GM23338 (cell line): ENCODE data around the gene CPNE7. TPM values are rescaled to one million over a fixed set of nuclear protein-coding genes. Genes with fewer than 3 reads are reported as not detected.
"Not testable (repeated sequence)": the region's sequence is repeated elsewhere in the genome, so short reads cannot be mapped to it uniquely, and the experiment has no call there.

ENCODE experiments used
- ATAC-seq: fragments of 200-7000 bp; cut with Tn5 transposase; 3 replicates; pipeline ENCODE4 v1.9.1; 2020
- DNase-seq: peaks from one replicate; pipeline ENCODE4 v3.0.0-alpha.2; 2015; ENCODE audit warnings: low spot score
- H2AFZ ChIP-seq: fragments of 200-600 bp; sonication (generic); 2 replicates; pipeline ENCODE4 v1.8.0; 2016; ENCODE audit warnings: antibody characterized with exemption, mild to moderate bottlenecking, moderate library complexity
- H3F3A ChIP-seq: fragments of 200-600 bp; sonication (generic); replicated peaks from 2 replicates; pipeline ENCODE4 v1.8.0; 2017; ENCODE audit warnings: antibody characterized with exemption, mixed run types, low read depth
- H3K27ac ChIP-seq: fragments of 200-600 bp; sonication (generic); 2 replicates; pipeline ENCODE4 v1.6.1; 2016; ENCODE audit warnings: low read depth
- H3K27me3 ChIP-seq: fragments of 200-600 bp; sonication (generic); 2 replicates; pipeline ENCODE4 v1.8.0; 2016; ENCODE audit warnings: mild to moderate bottlenecking, mixed run types, moderate library complexity; ENCODE audit not compliant: insufficient read depth
- H3K36me3 ChIP-seq: fragments of 200-600 bp; sonication (generic); 2 replicates; pipeline ENCODE4 v1.8.0; 2016; ENCODE audit warnings: mild to moderate bottlenecking; ENCODE audit not compliant: insufficient read depth
- H3K4me1 ChIP-seq: fragments of 200-600 bp; sonication (generic); 2 replicates; pipeline ENCODE4 v1.8.0; 2016; ENCODE audit warnings: mild to moderate bottlenecking, moderate library complexity; ENCODE audit not compliant: insufficient read depth
- H3K4me2 ChIP-seq: fragments of 200-600 bp; sonication (generic); 2 replicates; pipeline ENCODE4 v1.7.1; 2017; ENCODE audit warnings: mixed run types
- H3K4me3 ChIP-seq: fragments of 200-600 bp; sonication (generic); 2 replicates; pipeline ENCODE4 v1.6.1; 2016; ENCODE audit warnings: mixed run types
- H3K79me2 ChIP-seq: fragments of 200-600 bp; sonication (generic); replicated peaks from 2 replicates; pipeline ENCODE4 v1.8.0; 2017; ENCODE audit warnings: mild to moderate bottlenecking; ENCODE audit not compliant: insufficient read depth
- H3K9me2 ChIP-seq: fragments of 200-600 bp; sonication (generic); 2 replicates; pipeline ENCODE4 v1.8.0; 2017; ENCODE audit not compliant: insufficient read depth
- H4K20me1 ChIP-seq: fragments of 200-600 bp; sonication (generic); replicated peaks from 2 replicates; pipeline ENCODE4 v1.8.0; 2017; ENCODE audit warnings: mild to moderate bottlenecking; ENCODE audit not compliant: insufficient read depth
- H3K27ac Mint-ChIP-seq: 2 replicates; pipeline ENCODE4 v1.8.0; 2020; ENCODE audit warnings: inconsistent platforms, mild to moderate bottlenecking, moderate library complexity, mixed read lengths
- H3K27me3 Mint-ChIP-seq: 3 replicates; pipeline ENCODE4 v1.8.0; 2022; ENCODE audit warnings: low read depth, mild to moderate bottlenecking, moderate library complexity, mixed read lengths, inconsistent platforms; ENCODE audit not compliant: insufficient read depth, poor library complexity
- H3K36me3 Mint-ChIP-seq: 3 replicates; pipeline ENCODE4 v1.8.0; 2021; ENCODE audit warnings: low read depth, mild to moderate bottlenecking, inconsistent platforms, moderate library complexity, mixed read lengths
- H3K4me1 Mint-ChIP-seq: 3 replicates; pipeline ENCODE4 v1.8.0; 2020; ENCODE audit warnings: mild to moderate bottlenecking, inconsistent platforms, mixed read lengths
- H3K4me3 Mint-ChIP-seq: 3 replicates; pipeline ENCODE4 v1.8.0; 2021; ENCODE audit warnings: moderate library complexity, mild to moderate bottlenecking, inconsistent platforms, mixed read lengths
- H3K9me3 Mint-ChIP-seq: 3 replicates; pipeline ENCODE4 v1.8.0; 2020; ENCODE audit warnings: moderate library complexity, mild to moderate bottlenecking, inconsistent platforms, mixed read lengths
- CREB1 ChIP-seq: fragments of 250-450 bp; sonication (Bioruptor Pico); IDR thresholded peaks from 2 replicates; pipeline ENCODE4 v1.5.0; 2020; ENCODE audit warnings: low read depth, mild to moderate bottlenecking, moderate library complexity
- ETS1 ChIP-seq: IDR thresholded peaks from 2 replicates; pipeline ENCODE4 v1.6.1; 2016; ENCODE audit warnings: antibody characterized with exemption
- EZH2phosphoT487 ChIP-seq: fragments of 200-600 bp; sonication (generic); IDR thresholded peaks from one replicate; pipeline ENCODE4 v1.8.1; 2018; ENCODE audit warnings: antibody characterized with exemption; ENCODE audit not compliant: unreplicated experiment
- NANOG ChIP-seq: IDR thresholded peaks from 2 replicates; pipeline ENCODE4 v1.6.1; 2016; ENCODE audit warnings: antibody characterized with exemption, borderline replicate concordance
- POLR2AphosphoS5 ChIP-seq: IDR thresholded peaks from 2 replicates; pipeline ENCODE4 v1.6.1; 2016; ENCODE audit warnings: antibody characterized with exemption, low read depth
- REST ChIP-seq: IDR thresholded peaks from one replicate; pipeline ENCODE4 v1.6.1; 2018; ENCODE audit warnings: antibody characterized with exemption; ENCODE audit not compliant: unreplicated experiment
- STAT1 ChIP-seq: IDR thresholded peaks from one replicate; pipeline ENCODE4 v1.6.1; 2016; ENCODE audit warnings: antibody characterized with exemption; ENCODE audit not compliant: unreplicated experiment
- ZNF114 ChIP-seq: fragments of 250-450 bp; sonication (Bioruptor Pico); IDR thresholded peaks from 2 replicates; pipeline ENCODE4 v1.5.0; 2020; ENCODE audit warnings: mild to moderate bottlenecking, moderate library complexity
- ZNF331 ChIP-seq: fragments of 250-450 bp; sonication (Bioruptor Pico); IDR thresholded peaks from 2 replicates; pipeline ENCODE4 v1.5.0; 2020; ENCODE audit warnings: low read depth, mild to moderate bottlenecking, moderate library complexity
- polyA plus RNA-seq: library from polyadenylated mRNA; unstranded; fragments of >200 nt; fragmentation: Nextera tagmentation; extraction: Ambion mirVana; gene quantifications from 2 replicates; pipeline ENCODE4 v1.2.1, GENCODE V29; 2016
- total RNA-seq: library from RNA; depleted of rRNA; stranded (reverse); fragments of >200 nt; shearing (Covaris generic); gene quantifications from 2 replicates; pipeline ENCODE4 v1.2.3, GENCODE V29; 2014

The CPNE7 gene
- total and polyA plus RNA-seq, 2 experiments from 2014 or later: 11.2 to 15.7 TPM

- no peak for DNase-seq
- TF ChIP-seq ZNF114 (CRISPR knock-in tag) (no peak), CREB1 (CRISPR knock-in tag) (no peak), NANOG (no peak), STAT1 (no peak), ETS1 (no peak), ZNF331 (no peak)
- H3K36me3 ChIP-seq: no peaks in the 10 kb centered on the region
- Mint-ChIP-seq H3K4me3 (no peak overlapping the region), H3K36me3 (no peaks in the 10 kb centered on the region), H3K9me3 (no peaks in the 10 kb centered on the region), H3K27ac (no peak overlapping the region), H3K27me3 (peaks cover 29% of the 10 kb centered on the region), H3K4me1 (peaks cover 9% of the 10 kb centered on the region)
- H3K79me2 ChIP-seq: no peaks in the 10 kb centered on the region
- H3K4me3 ChIP-seq: no peak overlapping the region
- H4K20me1 ChIP-seq: no peaks in the 10 kb centered on the region
- H2AFZ ChIP-seq: no peak overlapping the region
- no peak overlapping the region for H3K4me2 ChIP-seq
- H3K4me1 ChIP-seq: peaks cover 10% of the 10 kb centered on the region
- no peak for ATAC-seq
- no peak overlapping the region for H3K27ac ChIP-seq
- H3K27me3 ChIP-seq: peaks cover 14% of the 10 kb centered on the region
- H3K9me2 ChIP-seq: no peaks in the 10 kb centered on the region
- H3F3A ChIP-seq: peaks cover 13% of the 10 kb centered on the region; the same call in 1 of the 2 replicates
Observed at GRCh38 chr16:89570342-89570923, 5.1 kb upstream of the CPNE7 start.

- H3K27ac Mint-ChIP-seq, H3K4me1 Mint-ChIP-seq, ATAC-seq, H3K4me3 Mint-ChIP-seq, H3K4me3 ChIP-seq, H3K79me2 ChIP-seq, H3K9me3 Mint-ChIP-seq, H3K4me2 ChIP-seq, H3K9me2 ChIP-seq, H3K36me3 ChIP-seq, H3K27ac ChIP-seq, H3K36me3 Mint-ChIP-seq, H4K20me1 ChIP-seq, H2AFZ ChIP-seq, H3F3A ChIP-seq, DNase-seq: not testable (repeated sequence)
- peaks cover 18% of the 10 kb centered on the region for H3K27me3 ChIP-seq
- H3K27me3 Mint-ChIP-seq: peaks cover 23% of the 10 kb centered on the region
- H3K4me1 ChIP-seq: peaks cover 10% of the 10 kb centered on the region
Observed at GRCh38 chr16:89570983-89571598, 4.5 kb upstream of the CPNE7 start.

- DNase-seq (no peak), ATAC-seq (no peak)
- Mint-ChIP-seq H3K9me3 (no peaks in the 10 kb centered on the region), H3K27ac (no peak overlapping the region), H3K4me1 (peaks cover 3% of the 10 kb centered on the region), H3K4me3 (no peak overlapping the region), H3K36me3 (no peaks in the 10 kb centered on the region), H3K27me3 (peaks cover 21% of the 10 kb centered on the region)
- no peak for TF ChIP-seq POLR2AphosphoS5
- no peak for TF ChIP-seq EZH2phosphoT487
- TF ChIP-seq ZNF114 (CRISPR knock-in tag): no peak
- TF ChIP-seq REST: no peak
- TF ChIP-seq NANOG: no peak
- H3K27me3 ChIP-seq: peaks cover 19% of the 10 kb centered on the region
- H3K4me2 ChIP-seq: no peak overlapping the region
- peaks cover 2% of the 10 kb centered on the region; the same call in 1 of the 2 replicates for H3F3A ChIP-seq
- H3K36me3 ChIP-seq: no peaks in the 10 kb centered on the region
- no peak overlapping the region for H3K27ac ChIP-seq
- H3K79me2 ChIP-seq: no peaks in the 10 kb centered on the region
- no peaks in the 10 kb centered on the region for H3K9me2 ChIP-seq
- H4K20me1 ChIP-seq: no peaks in the 10 kb centered on the region
- no peak overlapping the region for H2AFZ ChIP-seq
- H3K4me1 ChIP-seq: peaks cover 5% of the 10 kb centered on the region; the same call in 1 of the 2 replicates
- no peak overlapping the region for H3K4me3 ChIP-seq
Observed at GRCh38 chr16:89571636-89572035, 3.9 kb upstream of the CPNE7 start.
